Loucy (cell line): ENCODE measurements around the gene GPC5.

Source experiments
- H2AFZ ChIP-seq: fragments of 200-600 bp; sonication (generic); 2 replicates; pipeline ENCODE4 v1.6.0; 2016; ENCODE audit warnings: antibody characterized with exemption, mild to moderate bottlenecking, low read length, moderate library complexity
- H3F3A ChIP-seq: fragments of 200-600 bp; 2 replicates; pipeline ENCODE4 v1.6.0; 2016; ENCODE audit warnings: antibody characterized with exemption, low read depth, mild to moderate bottlenecking
- H3K27me3 ChIP-seq: fragments of 200-600 bp; sonication (generic); 2 replicates; pipeline ENCODE4 v1.6.1; 2014; ENCODE audit warnings: low read length, mild to moderate bottlenecking; ENCODE audit not compliant: insufficient read depth, poor library complexity, severe bottlenecking
- H3K36me3 ChIP-seq: fragments of 200-600 bp; sonication (generic); 2 replicates; pipeline ENCODE4 v1.6.1; 2016; ENCODE audit warnings: low read length; ENCODE audit not compliant: insufficient read depth
- H3K4me1 ChIP-seq: fragments of 200-600 bp; sonication (generic); 2 replicates; pipeline ENCODE4 v1.5.1; 2014; ENCODE audit warnings: low read length, mild to moderate bottlenecking; ENCODE audit not compliant: insufficient read depth, poor library complexity, severe bottlenecking
- H3K4me2 ChIP-seq: fragments of 200-600 bp; sonication (generic); 2 replicates; pipeline ENCODE4 v1.6.0; 2014; ENCODE audit warnings: antibody characterized with exemption, low read length, low read depth, mild to moderate bottlenecking; ENCODE audit not compliant: poor library complexity, severe bottlenecking
- H3K4me3 ChIP-seq: fragments of 200-600 bp; sonication (generic); 2 replicates; pipeline ENCODE4 v1.5.1; 2014; ENCODE audit warnings: low read length, mild to moderate bottlenecking, mixed read lengths; ENCODE audit not compliant: poor library complexity, severe bottlenecking
- H3K79me2 ChIP-seq: fragments of 200-600 bp; sonication (generic); 2 replicates; pipeline ENCODE4 v1.6.1; 2014; ENCODE audit warnings: low read length; ENCODE audit not compliant: insufficient read depth
- H3K9ac ChIP-seq: fragments of 200-600 bp; sonication (generic); 2 replicates; pipeline ENCODE4 v1.6.0; 2014; ENCODE audit warnings: mild to moderate bottlenecking, low read depth, low read length, moderate library complexity; ENCODE audit not compliant: poor library complexity, severe bottlenecking
- H3K9me2 ChIP-seq: fragments of 200-600 bp; sonication (generic); replicated peaks from 2 replicates; pipeline ENCODE4 v1.6.1; 2016; ENCODE audit warnings: low read depth, low read length, mixed read lengths
- H3K9me3 ChIP-seq: fragments of 200-600 bp; sonication (generic); 2 replicates; pipeline ENCODE4 v1.6.1; 2014; ENCODE audit warnings: mild to moderate bottlenecking, antibody characterized with exemption, low read length, low read depth; ENCODE audit not compliant: insufficient read depth
- H4K20me1 ChIP-seq: fragments of 200-600 bp; sonication (generic); 2 replicates; pipeline ENCODE4 v1.6.0; 2014; ENCODE audit warnings: antibody characterized with exemption, low read length, mild to moderate bottlenecking; ENCODE audit not compliant: insufficient read depth, poor library complexity, severe bottlenecking
- CTCF ChIP-seq: fragments of 200-600 bp; sonication (generic); conservative IDR thresholded peaks from 2 replicates; pipeline ENCODE4 v1.5.1; 2014; ENCODE audit warnings: mild to moderate bottlenecking, antibody characterized with exemption, low read length
- EZH2phosphoT487 ChIP-seq: fragments of 200-600 bp; IDR thresholded peaks from 2 replicates; pipeline ENCODE4 v1.6.1; 2018; ENCODE audit warnings: antibody characterized with exemption, mild to moderate bottlenecking, moderate library complexity, borderline replicate concordance

GPC5 gene

GRCh38 chr13:91704398-91704797 is 306.0 kb downstream of the GPC5 start:
- H3K9me3 ChIP-seq: no peaks in the 10 kb centered on the region
- no peaks in the 10 kb centered on the region for H4K20me1 ChIP-seq
- H2AFZ ChIP-seq: no peak overlapping the region
- TF ChIP-seq EZH2phosphoT487 (no peak), CTCF (no peak)
- H3K4me1 ChIP-seq: no peaks in the 10 kb centered on the region
- H3K27me3 ChIP-seq: no peaks in the 10 kb centered on the region
- H3K4me2 ChIP-seq: no peak overlapping the region
- H3F3A ChIP-seq: no peaks in the 10 kb centered on the region
- H3K9me2 ChIP-seq: no peaks in the 10 kb centered on the region
- H3K4me3 ChIP-seq: no peak overlapping the region
- H3K36me3 ChIP-seq: no peaks in the 10 kb centered on the region
- H3K9ac ChIP-seq: no peak overlapping the region
- no peaks in the 10 kb centered on the region for H3K79me2 ChIP-seq

GRCh38 chr13:91708558-91708957 is 310.1 kb downstream of the GPC5 start:
- no peak overlapping the region for H3K4me3 ChIP-seq
- no peaks in the 10 kb centered on the region for H3F3A ChIP-seq
- H3K4me1 ChIP-seq: no peaks in the 10 kb centered on the region
- H3K36me3 ChIP-seq: no peaks in the 10 kb centered on the region
- H3K9me3 ChIP-seq: no peaks in the 10 kb centered on the region
- no peak for TF ChIP-seq CTCF
- TF ChIP-seq EZH2phosphoT487: no peak
- H3K79me2 ChIP-seq: no peaks in the 10 kb centered on the region
- no peak overlapping the region for H3K9ac ChIP-seq
- no peaks in the 10 kb centered on the region for H3K27me3 ChIP-seq
- no peaks in the 10 kb centered on the region for H3K9me2 ChIP-seq
- no peak overlapping the region for H2AFZ ChIP-seq
- H3K4me2 ChIP-seq: no peak overlapping the region
- H4K20me1 ChIP-seq: no peaks in the 10 kb centered on the region

- Histone ChIP-seq H3K4me2 (no peak overlapping the region), H3K36me3 (no peaks in the 10 kb centered on the region), H3K79me2 (no peaks in the 10 kb centered on the region), H3K4me3 (no peak overlapping the region), H3K9me2 (no peaks in the 10 kb centered on the region), H2AFZ (no peak overlapping the region), H3K9me3 (no peaks in the 10 kb centered on the region), H4K20me1 (no peaks in the 10 kb centered on the region), H3F3A (no peaks in the 10 kb centered on the region), H3K4me1 (no peaks in the 10 kb centered on the region), H3K27me3 (no peaks in the 10 kb centered on the region), H3K9ac (no peak overlapping the region)
- no peak for TF ChIP-seq EZH2phosphoT487
- TF ChIP-seq CTCF: no peak
Observed at GRCh38 chr13:91709180-91709579, 310.8 kb downstream of the GPC5 start.
